HEK293 (cell line): ENCODE results near the gene STC2.

Source experiments
- CTCF ChIA-PET: fragments of 350-600 bp; formaldehyde crosslinking; extraction: SDS; loops from one replicate; lab custom pipeline; 2021; ENCODE audit warnings: antibody characterized with exemption; lab: Yijun Ruan, JAX
- POLR2A ChIA-PET: fragments of 300-600 bp; formaldehyde crosslinking; extraction: SDS; loops from one replicate; lab custom pipeline; 2020; ENCODE audit warnings: antibody characterized with exemption, inconsistent platforms; lab: Yijun Ruan, JAX
- H3K27ac ChIP-seq: fragments of 200-500 bp; sonication (Bioruptor generic); 2 replicates; pipeline ENCODE4 v1.5.1; 2014; ENCODE audit warnings: low read depth, low read length, control low read depth, inconsistent platforms; ENCODE audit errors: extremely low read depth
- H3K36me3 ChIP-seq, 2 experiments: fragments of 200-500 bp in 1 of 2; sonication (Bioruptor generic) in 1 of 2; 1 replicate in 1 of 2; 2 replicates in 1 of 2; pipeline ENCODE4 v1.5.1; 2014 to 2017; ENCODE audit warnings: inconsistent platforms in 2 of 2, low read length in 2 of 2; ENCODE audit not compliant: control insufficient read depth in 2 of 2, insufficient read depth in 1 of 2
- H3K4me1 ChIP-seq: fragments of 200-500 bp; sonication (Bioruptor generic); 2 replicates; pipeline ENCODE4 v1.5.1; 2014; ENCODE audit warnings: mild to moderate bottlenecking, low read length, inconsistent platforms; ENCODE audit not compliant: control insufficient read depth, insufficient read depth
- H3K4me3 ChIP-seq: 2 replicates; pipeline ENCODE4 v1.5.1; 2011; ENCODE audit warnings: low read depth, mild to moderate bottlenecking, control low read depth, low read length, moderate library complexity
- H3K9me3 ChIP-seq: fragments of 200-500 bp; sonication (Bioruptor generic); 2 replicates; pipeline ENCODE4 v1.5.1; 2014; ENCODE audit warnings: low read depth, low read length, inconsistent platforms; ENCODE audit not compliant: control insufficient read depth, insufficient read depth
- EGR2 ChIP-seq: fragments of 450-650 bp; formaldehyde crosslinking; IDR thresholded peaks from 2 replicates; pipeline ENCODE4 v1.5.1; 2016; ENCODE audit warnings: low read depth, missing biosample characterization, missing genetic modification characterization
- GLIS2 ChIP-seq: fragments of 450-650 bp; formaldehyde crosslinking; IDR thresholded peaks from 2 replicates; pipeline ENCODE4 v1.5.1; 2016; ENCODE audit warnings: missing biosample characterization, missing genetic modification characterization
- HOXA7 ChIP-seq: sonication (generic); formaldehyde crosslinking; IDR thresholded peaks from 2 replicates; pipeline ENCODE4 v1.8.1; 2022; ENCODE audit warnings: missing genetic modification reagents, borderline replicate concordance
- RBAK ChIP-seq: fragments of 450-650 bp; formaldehyde crosslinking; IDR thresholded peaks from 2 replicates; pipeline ENCODE4 v1.5.1; 2016; ENCODE audit warnings: missing biosample characterization, missing genetic modification characterization
- WT1 ChIP-seq: fragments of 450-650 bp; formaldehyde crosslinking; IDR thresholded peaks from 2 replicates; pipeline ENCODE4 v1.5.1; 2016; ENCODE audit warnings: missing biosample characterization, missing genetic modification characterization
- ZFHX2 ChIP-seq: fragments of 450-650 bp; formaldehyde crosslinking; conservative IDR thresholded peaks from 2 replicates; pipeline ENCODE4 v1.5.1; 2016; ENCODE audit warnings: missing biosample characterization, missing genetic modification characterization
- ZFP3 ChIP-seq: fragments of 450-650 bp; formaldehyde crosslinking; IDR thresholded peaks from 2 replicates; pipeline ENCODE4 v1.5.1; 2016; ENCODE audit warnings: low read depth, missing biosample characterization, missing genetic modification characterization
- ZFP37 ChIP-seq: fragments of 450-650 bp; formaldehyde crosslinking; IDR thresholded peaks from 2 replicates; pipeline ENCODE4 v1.5.1; 2016; ENCODE audit warnings: missing biosample characterization, missing genetic modification characterization
- ZNF132 ChIP-seq: fragments of 450-650 bp; formaldehyde crosslinking; IDR thresholded peaks from 2 replicates; pipeline ENCODE4 v1.5.1; 2017; ENCODE audit warnings: missing biosample characterization, missing genetic modification characterization, borderline replicate concordance
- ZNF138 ChIP-seq: fragments of 450-650 bp; formaldehyde crosslinking; IDR thresholded peaks from 2 replicates; pipeline ENCODE4 v1.5.1; 2016; ENCODE audit warnings: missing biosample characterization, missing genetic modification characterization, borderline replicate concordance
- ZNF16 ChIP-seq: fragments of 450-650 bp; formaldehyde crosslinking; IDR thresholded peaks from 2 replicates; pipeline ENCODE4 v1.5.1; 2016; ENCODE audit warnings: low read depth, missing biosample characterization, missing genetic modification characterization
- ZNF211 ChIP-seq: fragments of 450-650 bp; formaldehyde crosslinking; IDR thresholded peaks from 2 replicates; pipeline ENCODE4 v1.5.1; 2016; ENCODE audit warnings: low read depth, missing biosample characterization, missing genetic modification characterization
- ZNF324 ChIP-seq: fragments of 450-650 bp; formaldehyde crosslinking; IDR thresholded peaks from 2 replicates; pipeline ENCODE4 v1.5.1; 2016; ENCODE audit warnings: missing biosample characterization, missing genetic modification characterization
- ZNF335 ChIP-seq: fragments of 450-650 bp; formaldehyde crosslinking; conservative IDR thresholded peaks from 2 replicates; pipeline ENCODE4 v1.5.1; 2016; ENCODE audit warnings: missing biosample characterization, missing genetic modification characterization
- ZNF350 ChIP-seq: fragments of 450-650 bp; formaldehyde crosslinking; IDR thresholded peaks from 2 replicates; pipeline ENCODE4 v1.5.0; 2017; ENCODE audit warnings: missing biosample characterization, mild to moderate bottlenecking, missing genetic modification characterization
- ZNF354C ChIP-seq: fragments of 450-650 bp; formaldehyde crosslinking; IDR thresholded peaks from 2 replicates; pipeline ENCODE4 v1.5.1; 2016; ENCODE audit warnings: missing biosample characterization, missing genetic modification characterization, low read depth, borderline replicate concordance
- ZNF473 ChIP-seq: fragments of 450-650 bp; formaldehyde crosslinking; IDR thresholded peaks from 2 replicates; pipeline ENCODE4 v1.5.1; 2017; ENCODE audit warnings: missing biosample characterization, missing genetic modification characterization
- ZNF530 ChIP-seq: fragments of 450-650 bp; formaldehyde crosslinking; IDR thresholded peaks from 2 replicates; pipeline ENCODE4 v1.5.1; 2016; ENCODE audit warnings: low read depth, missing biosample characterization, missing genetic modification characterization
- ZNF549 ChIP-seq: fragments of 450-650 bp; IDR thresholded peaks from 2 replicates; pipeline ENCODE4 v1.5.1; 2018; ENCODE audit warnings: missing biosample characterization, missing genetic modification characterization, mild to moderate bottlenecking, inconsistent platforms, moderate library complexity
- ZNF629 ChIP-seq: fragments of 450-650 bp; formaldehyde crosslinking; IDR thresholded peaks from 2 replicates; pipeline ENCODE4 v1.5.1; 2017; ENCODE audit warnings: missing biosample characterization, missing genetic modification characterization
- ZNF664 ChIP-seq: fragments of 450-650 bp; formaldehyde crosslinking; IDR thresholded peaks from 2 replicates; pipeline ENCODE4 v1.5.1; 2016; ENCODE audit warnings: missing biosample characterization, missing genetic modification characterization
- ZNF747 ChIP-seq: fragments of 450-650 bp; formaldehyde crosslinking; IDR thresholded peaks from 2 replicates; pipeline ENCODE4 v1.5.1; 2016; ENCODE audit warnings: missing biosample characterization, missing genetic modification characterization
- ZNF777 ChIP-seq: fragments of 450-650 bp; formaldehyde crosslinking; IDR thresholded peaks from 2 replicates; pipeline ENCODE4 v1.5.1; 2017; ENCODE audit warnings: missing biosample characterization, missing genetic modification characterization, borderline replicate concordance
- ZNF837 ChIP-seq: fragments of 450-650 bp; formaldehyde crosslinking; IDR thresholded peaks from 2 replicates; pipeline ENCODE4 v1.5.1; 2016; ENCODE audit warnings: missing biosample characterization, missing genetic modification characterization
- TF ChIP-seq, protein P1 (sequence below): fragments of 450-650 bp; formaldehyde crosslinking; IDR thresholded peaks from 2 replicates; pipeline ENCODE4 v1.5.1; 2017; ENCODE audit warnings: missing biosample characterization, missing genetic modification characterization
- TF ChIP-seq, protein P2 (sequence below): fragments of 450-650 bp; formaldehyde crosslinking; IDR thresholded peaks from 2 replicates; pipeline ENCODE4 v1.5.1; 2016; ENCODE audit warnings: missing biosample characterization, missing genetic modification characterization
- TF ChIP-seq, protein P3 (sequence below): fragments of 450-650 bp; formaldehyde crosslinking; IDR thresholded peaks from 2 replicates; pipeline ENCODE4 v1.5.1; 2016; ENCODE audit warnings: missing biosample characterization, missing genetic modification characterization

The STC2 gene

DNA sequence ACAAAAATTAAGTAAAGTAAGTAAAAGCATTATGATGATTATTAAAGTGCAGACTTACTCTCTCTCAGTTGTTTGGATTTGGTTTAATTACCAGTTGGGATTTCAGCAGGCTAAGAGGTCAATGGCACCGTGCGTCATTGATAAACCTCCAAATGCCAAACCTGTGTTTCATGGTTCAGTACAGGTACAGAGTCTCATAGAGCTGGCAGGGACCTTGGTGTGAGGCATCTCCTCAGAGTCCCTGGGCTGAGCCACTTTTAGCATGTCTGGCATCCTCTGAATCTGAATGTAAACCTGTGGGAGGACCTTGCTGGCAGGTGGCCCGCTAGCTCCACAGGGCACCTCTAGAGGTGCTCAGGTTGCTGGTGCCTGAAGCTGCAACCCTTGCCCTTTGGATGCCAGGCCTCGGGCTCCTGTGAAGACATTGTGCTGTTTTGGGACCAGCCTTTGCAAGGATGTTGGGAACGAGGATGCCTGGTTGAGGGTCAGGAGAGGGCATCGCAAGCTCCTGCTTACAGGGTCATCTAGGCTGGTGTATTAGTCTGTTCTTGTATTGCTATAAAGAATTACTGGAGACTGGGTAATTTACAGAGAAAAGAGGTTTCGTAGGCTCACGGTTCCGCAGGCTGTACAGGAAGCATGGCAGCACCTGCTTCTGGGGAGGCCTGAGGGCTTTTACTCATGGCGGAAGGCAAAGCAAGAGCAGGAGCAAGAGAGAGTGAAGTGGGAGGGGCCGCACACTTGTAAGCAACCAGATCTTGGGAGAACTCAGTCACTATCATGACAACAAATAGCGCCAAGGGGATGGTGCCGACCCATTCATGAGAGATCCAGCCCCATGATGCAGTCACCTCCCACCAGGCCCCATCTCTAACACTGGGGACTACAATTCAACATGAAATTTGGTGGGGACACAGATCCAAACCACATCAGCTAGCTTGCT, 14.9 kb upstream of the STC2 start (continued):
- TF ChIP-seq ZNF837, result no peak

DNA sequence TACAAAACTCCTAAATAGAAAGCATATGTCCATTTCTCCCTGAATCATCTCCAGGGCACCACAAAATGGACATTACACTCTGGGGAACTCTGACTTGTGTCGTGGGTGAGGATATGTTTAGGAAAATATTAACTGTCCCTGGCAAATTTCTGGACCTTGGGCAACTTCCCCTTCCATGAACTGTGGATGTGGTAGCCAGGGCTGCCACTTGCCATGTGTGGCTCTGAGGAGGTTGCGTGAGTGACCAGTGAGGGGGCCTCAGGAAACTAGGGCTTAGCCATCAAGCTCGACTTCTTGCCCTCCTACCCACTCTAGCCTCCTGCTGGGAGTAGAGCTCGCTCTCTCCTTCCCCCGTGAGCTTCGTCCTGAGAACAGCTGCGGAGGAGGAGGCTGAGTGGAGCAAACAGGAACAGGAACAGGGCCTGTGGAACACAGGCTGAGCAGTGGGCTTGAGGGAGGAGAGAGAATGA, 13.8 kb upstream of the STC2 start:
- POLR2A ChIA-PET, result no interaction called here

GRCh38 chr5:173340984-173341383, 12.8 kb upstream of the STC2 start:
- TF ChIP-seq ZFP3, result no peak
- TF ChIP-seq ZNF777, result no peak
- no peak for TF ChIP-seq GLIS2 (tag by site-specific recombination)
- TF ChIP-seq ZNF629 (tag by site-specific recombination), result no peak
- no peak for TF ChIP-seq ZNF324 (tag by site-specific recombination)
- TF ChIP-seq, protein P1, sequence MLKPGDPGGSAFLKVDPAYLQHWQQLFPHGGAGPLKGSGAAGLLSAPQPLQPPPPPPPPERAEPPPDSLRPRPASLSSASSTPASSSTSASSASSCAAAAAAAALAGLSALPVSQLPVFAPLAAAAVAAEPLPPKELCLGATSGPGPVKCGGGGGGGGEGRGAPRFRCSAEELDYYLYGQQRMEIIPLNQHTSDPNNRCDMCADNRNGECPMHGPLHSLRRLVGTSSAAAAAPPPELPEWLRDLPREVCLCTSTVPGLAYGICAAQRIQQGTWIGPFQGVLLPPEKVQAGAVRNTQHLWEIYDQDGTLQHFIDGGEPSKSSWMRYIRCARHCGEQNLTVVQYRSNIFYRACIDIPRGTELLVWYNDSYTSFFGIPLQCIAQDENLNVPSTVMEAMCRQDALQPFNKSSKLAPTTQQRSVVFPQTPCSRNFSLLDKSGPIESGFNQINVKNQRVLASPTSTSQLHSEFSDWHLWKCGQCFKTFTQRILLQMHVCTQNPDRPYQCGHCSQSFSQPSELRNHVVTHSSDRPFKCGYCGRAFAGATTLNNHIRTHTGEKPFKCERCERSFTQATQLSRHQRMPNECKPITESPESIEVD (tag by site-specific recombination), result no peak
- no peak for TF ChIP-seq ZNF549
- TF ChIP-seq ZNF16 (tag by site-specific recombination), result no peak
- no peak for TF ChIP-seq ZFP37 (tag by site-specific recombination)
- no peak for TF ChIP-seq ZNF335
- no peak for TF ChIP-seq ZNF664 (tag by site-specific recombination)
- no peak for TF ChIP-seq ZNF132
- no peaks in the 10 kb centered on the region for H3K4me1 ChIP-seq
- CTCF ChIA-PET, result no interaction called here
- no peaks in the 10 kb centered on the region for H3K9me3 ChIP-seq
- POLR2A ChIA-PET, result no interaction called here
- no peak overlapping the region for H3K4me3 ChIP-seq
- H3K36me3 ChIP-seq, result no peaks in the 10 kb centered on the region
- H3K27ac ChIP-seq, result no peak overlapping the region

More for the DNA sequence above, 13.8 kb upstream of the STC2 start:
- H3K4me3 ChIP-seq, result no peak overlapping the region
- H3K36me3 ChIP-seq, result no peaks in the 10 kb centered on the region
- H3K27ac ChIP-seq, result no peak overlapping the region
- CTCF ChIA-PET, result no interaction called here
- TF ChIP-seq WT1 (no peak), EGR2 (tag by site-specific recombination) (0 out of 2 replicates have a peak, but pooled peaks have one; percentile 9), ZNF530 (tag by site-specific recombination) (no peak), ZFHX2 (tag by site-specific recombination) (peak; percentile 24; the same call in 1 of the 2 replicates)
- H3K9me3 ChIP-seq, result no peaks in the 10 kb centered on the region
- H3K4me1 ChIP-seq, result no peaks in the 10 kb centered on the region

DNA sequence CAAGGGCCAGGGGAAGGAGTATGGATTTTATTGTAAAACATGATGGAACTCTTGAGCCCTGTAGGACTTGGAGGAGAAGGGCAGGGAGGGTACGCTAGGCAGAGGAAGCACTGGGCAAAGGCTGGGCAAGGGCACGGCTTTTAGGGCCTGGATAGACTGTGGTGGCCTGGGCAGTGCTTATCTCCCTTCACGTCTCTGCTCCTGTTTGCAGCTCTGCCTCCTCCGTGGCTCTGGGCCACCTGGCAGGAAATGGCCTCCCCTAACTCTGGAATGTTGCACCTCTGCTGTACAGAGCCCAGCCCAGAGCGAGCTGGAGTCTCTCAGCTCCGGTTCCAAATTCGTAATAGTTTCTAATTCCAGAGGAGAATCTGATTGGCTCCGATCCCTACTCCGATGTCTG, 12.2 kb upstream of the STC2 start:
- Histone ChIP-seq H3K9me3 (no peaks in the 10 kb centered on the region), H3K4me3 (no peak overlapping the region), H3K36me3 (no peaks in the 10 kb centered on the region), H3K4me1 (no peaks in the 10 kb centered on the region), H3K27ac (no peak overlapping the region)
- POLR2A ChIA-PET, result no interaction called here
- CTCF ChIA-PET, result interaction anchor here (1.1 kb wide), 1 partner anchor 46 kb away, joined by 6 read pairs; no protein-coding TSS in a partner anchor
- TF ChIP-seq ZNF747 (no peak), RBAK (tag by site-specific recombination) (no peak), ZNF350 (tag by site-specific recombination) (no peak), ZNF354C (tag by site-specific recombination) (no peak), ZNF473 (tag by site-specific recombination) (no peak), HOXA7 (CRISPR knock-in tag) (no peak), ZNF211 (tag by site-specific recombination) (no peak), ZNF16 (tag by site-specific recombination) (no peak), ZNF138 (tag by site-specific recombination) (no peak)
- TF ChIP-seq, protein P2, sequence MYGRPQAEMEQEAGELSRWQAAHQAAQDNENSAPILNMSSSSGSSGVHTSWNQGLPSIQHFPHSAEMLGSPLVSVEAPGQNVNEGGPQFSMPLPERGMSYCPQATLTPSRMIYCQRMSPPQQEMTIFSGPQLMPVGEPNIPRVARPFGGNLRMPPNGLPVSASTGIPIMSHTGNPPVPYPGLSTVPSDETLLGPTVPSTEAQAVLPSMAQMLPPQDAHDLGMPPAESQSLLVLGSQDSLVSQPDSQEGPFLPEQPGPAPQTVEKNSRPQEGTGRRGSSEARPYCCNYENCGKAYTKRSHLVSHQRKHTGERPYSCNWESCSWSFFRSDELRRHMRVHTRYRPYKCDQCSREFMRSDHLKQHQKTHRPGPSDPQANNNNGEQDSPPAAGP (tag by site-specific recombination), result no peak
- TF ChIP-seq, protein P3, sequence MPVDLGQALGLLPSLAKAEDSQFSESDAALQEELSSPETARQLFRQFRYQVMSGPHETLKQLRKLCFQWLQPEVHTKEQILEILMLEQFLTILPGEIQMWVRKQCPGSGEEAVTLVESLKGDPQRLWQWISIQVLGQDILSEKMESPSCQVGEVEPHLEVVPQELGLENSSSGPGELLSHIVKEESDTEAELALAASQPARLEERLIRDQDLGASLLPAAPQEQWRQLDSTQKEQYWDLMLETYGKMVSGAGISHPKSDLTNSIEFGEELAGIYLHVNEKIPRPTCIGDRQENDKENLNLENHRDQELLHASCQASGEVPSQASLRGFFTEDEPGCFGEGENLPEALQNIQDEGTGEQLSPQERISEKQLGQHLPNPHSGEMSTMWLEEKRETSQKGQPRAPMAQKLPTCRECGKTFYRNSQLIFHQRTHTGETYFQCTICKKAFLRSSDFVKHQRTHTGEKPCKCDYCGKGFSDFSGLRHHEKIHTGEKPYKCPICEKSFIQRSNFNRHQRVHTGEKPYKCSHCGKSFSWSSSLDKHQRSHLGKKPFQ (tag by site-specific recombination), result no peak
